Measurements from ENCODE around the gene AKAP6.
A peak's percentile ranks its signal among the peaks of the same experiment; 100 is the strongest.

The AKAP6 gene

GRCh38 chr14:32478050-32478449 is 149.0 kb downstream of the AKAP6 start:
- DNase-seq (ENCODE audit: low spot score), result no peak

DNA sequence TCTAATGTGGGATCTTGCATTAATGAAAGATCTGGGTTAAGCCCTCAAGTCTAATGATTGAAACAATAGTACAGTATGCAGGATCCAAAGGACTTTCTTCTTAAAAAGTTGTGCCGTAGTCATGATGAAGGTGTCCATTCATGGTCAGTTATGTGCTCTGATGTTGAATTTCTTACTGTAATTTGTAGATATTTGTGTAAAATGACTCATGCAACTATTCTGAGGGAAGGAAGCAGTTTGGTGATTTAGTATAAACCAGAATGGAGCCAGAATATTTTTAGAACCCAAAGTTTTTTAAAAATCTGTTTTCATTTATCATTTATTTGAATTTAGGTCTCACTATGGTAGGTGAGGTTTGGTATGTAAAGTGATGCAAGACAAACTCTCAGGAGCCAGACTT is 151.2 kb downstream of the AKAP6 start:
- no peak for DNase-seq (ENCODE audit: low spot score)

GRCh38 chr14:32481707-32482106 is 152.6 kb downstream of the AKAP6 start:
- DNase-seq (ENCODE audit: low spot score), result no peak

GRCh38 chr14:32491416-32492016 is 162.4 kb downstream of the AKAP6 start:
- no peak for DNase-seq (ENCODE audit: low spot score)

- no peak for DNase-seq (ENCODE audit: low spot score)
These were observed 163.4 kb downstream of the AKAP6 start for GRCh38 chr14:32492457-32492856.

DNA sequence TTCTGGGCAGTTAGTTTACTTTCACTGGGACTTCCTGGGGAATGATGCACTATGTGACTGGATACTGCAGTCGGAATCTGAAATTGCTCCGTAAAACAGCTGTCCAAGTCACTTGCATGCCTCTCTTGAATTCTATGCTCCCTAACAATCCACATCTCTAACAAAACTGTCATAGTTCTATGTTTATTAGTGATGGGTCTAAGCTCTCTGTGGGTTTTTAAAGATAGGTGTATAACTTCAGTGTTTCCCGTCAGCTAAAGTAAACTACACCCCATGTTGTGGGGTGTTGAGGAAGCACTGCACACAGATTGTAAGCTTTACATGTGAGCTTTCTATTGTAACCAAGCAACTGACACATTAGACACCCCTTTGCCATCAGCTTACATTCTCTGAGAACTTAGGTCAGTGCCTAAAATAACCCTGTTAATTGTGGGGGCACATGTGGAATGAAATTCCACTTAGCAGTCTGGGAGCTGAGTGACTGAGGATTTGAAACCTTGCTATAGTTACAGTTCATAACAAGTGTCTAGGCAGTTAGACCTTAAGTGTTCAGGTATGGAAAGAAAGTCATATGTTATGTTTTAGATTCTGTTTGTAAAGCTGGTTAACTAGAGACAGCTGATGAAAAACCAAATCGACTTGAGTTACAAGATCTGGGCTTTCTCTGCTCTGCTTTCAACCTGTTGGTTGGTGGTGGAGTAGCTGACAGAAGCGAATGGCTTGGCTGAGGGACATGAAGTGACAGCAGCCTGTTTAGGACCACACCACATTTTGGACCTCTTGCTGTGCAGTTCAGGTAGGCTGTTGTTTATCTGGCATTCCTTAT is 165.7 kb downstream of the AKAP6 start:
- DNase-seq (ENCODE audit: low spot score), result no peak

DNA sequence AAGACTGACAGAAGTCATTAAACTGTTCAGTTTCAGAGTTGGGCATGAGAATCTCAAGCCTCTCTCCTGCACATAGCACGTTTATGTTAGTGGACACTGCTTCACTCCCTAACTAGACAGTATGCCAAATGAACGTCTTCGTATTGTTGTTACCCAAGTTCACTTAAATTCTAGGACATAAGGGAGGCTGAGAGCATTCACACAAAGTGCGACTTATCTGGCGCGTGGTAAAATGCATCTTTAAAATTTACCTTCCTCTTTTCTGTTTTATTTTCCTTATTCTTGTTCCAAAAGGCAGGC is 166.3 kb downstream of the AKAP6 start:
- DNase-seq (ENCODE audit: low spot score), result no peak

GRCh38 chr14:32497248-32497647 is 168.2 kb downstream of the AKAP6 start:
- no peak for DNase-seq (ENCODE audit: low spot score)

- DNase-seq (ENCODE audit: low spot score), result no peak
These were observed 178.2 kb downstream of the AKAP6 start for GRCh38 chr14:32507029-32507984.

DNA sequence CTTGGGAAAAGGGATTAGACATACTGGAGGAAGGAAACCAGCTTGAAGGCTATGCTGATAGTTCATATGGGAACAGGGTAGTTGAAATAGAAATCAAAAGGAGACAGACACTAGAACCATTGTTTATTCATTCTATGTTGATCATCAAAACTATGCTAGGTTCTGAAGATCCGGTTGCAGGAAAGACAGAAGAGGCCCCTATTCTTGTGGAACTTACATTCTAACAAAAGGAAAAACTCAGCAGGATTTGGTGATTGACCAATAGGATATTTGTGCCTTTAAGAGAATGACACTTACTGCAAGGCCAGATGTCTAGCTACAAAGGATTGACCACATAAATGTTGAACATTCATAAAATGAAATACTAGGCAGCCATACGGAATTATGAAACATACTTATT is 179.2 kb downstream of the AKAP6 start:
- DNase-seq (ENCODE audit: low spot score), result no peak

- peak; percentile 40 for DNase-seq (ENCODE audit: low spot score)
These were observed 180.6 kb downstream of the AKAP6 start for GRCh38 chr14:32509632-32510187.

DNA sequence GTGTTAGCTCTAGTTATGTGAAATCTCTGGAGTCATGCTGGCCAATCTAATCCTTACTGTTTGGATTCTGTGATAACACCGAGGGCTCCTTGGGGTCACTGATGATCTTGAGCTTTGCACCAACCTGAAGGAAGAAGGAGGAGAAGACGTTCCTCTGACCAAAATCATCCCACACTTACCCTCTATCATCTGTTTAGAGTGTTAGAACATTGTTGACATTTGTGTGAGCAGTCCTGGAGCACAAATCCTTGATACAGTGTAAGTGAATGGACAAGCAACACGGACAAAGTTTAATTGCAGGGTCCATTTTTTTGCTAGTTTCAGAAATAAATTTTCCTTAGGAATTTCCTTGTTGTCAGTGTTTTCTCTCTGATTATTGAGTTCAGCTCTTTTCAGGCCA is 181.7 kb downstream of the AKAP6 start:
- DNase-seq (ENCODE audit: low spot score), result no peak

GRCh38 chr14:32512348-32512747 is 183.2 kb downstream of the AKAP6 start:
- no peak for DNase-seq (ENCODE audit: low spot score)

- DNase-seq (ENCODE audit: low spot score), result no peak
These were observed 183.7 kb downstream of the AKAP6 start for GRCh38 chr14:32512813-32513212.

- no peak for DNase-seq (ENCODE audit: low spot score)
These were observed 184.5 kb downstream of the AKAP6 start for GRCh38 chr14:32513571-32514009.

DNA sequence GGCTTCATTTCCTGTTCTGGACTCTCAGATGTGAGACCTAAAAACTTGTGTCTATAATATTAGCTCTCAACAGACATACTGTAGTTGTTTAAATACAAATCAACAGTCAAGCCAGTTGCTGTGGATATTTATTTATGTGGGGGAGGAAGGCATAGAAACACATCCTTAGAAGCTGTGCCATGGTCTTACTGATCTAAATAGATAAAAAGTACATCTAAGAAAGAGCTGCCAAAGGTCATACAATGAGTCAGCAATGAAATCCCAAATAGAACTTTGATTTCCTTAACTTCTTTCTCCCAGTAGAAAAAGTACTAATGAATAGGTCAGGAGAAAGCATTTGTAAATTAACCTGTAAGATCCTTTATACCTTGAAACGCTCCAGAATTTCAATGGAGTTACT is 185.1 kb downstream of the AKAP6 start:
- DNase-seq (ENCODE audit: low spot score), result no peak

DNA sequence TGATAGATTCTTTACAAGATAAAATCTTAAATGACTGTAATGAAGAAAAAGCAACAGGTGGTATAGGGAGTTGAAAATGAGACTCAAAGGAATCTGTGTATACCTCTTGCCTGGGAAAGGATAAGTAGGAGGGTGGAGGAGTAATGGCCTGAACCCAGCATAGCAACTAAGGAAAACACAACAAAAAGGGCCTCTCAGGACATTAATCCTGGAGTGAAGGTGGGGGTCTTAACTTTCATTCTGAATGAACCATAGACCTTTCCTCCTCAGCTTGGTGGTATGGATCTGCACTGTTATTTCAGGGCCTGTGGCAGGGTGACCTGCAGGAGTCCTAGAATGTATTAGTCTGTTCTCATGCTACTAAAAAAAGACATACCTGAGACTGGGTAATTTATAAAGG is 185.6 kb downstream of the AKAP6 start:
- DNase-seq (ENCODE audit: low spot score), result no peak

GRCh38 chr14:32524609-32525375 is 195.7 kb downstream of the AKAP6 start:
- DNase-seq (ENCODE audit: low spot score), result no peak

DNA sequence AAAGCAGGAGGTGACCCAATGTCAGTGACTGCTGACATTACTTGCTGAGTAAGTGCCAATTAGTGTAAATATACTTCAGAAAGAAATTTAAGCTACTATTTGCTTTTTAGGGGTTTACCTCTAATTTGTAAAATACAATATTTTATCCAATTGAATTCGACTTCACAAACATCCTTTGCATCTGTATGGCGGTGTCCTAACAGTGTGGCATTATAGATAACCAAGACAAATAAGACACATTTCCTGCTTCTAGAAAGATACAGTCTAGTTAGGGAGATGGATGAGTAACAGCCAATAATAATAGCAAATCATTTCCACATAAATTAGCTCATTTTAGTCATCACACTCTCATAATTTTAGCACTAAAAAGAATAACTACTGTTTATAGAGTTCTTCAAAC is 196.5 kb downstream of the AKAP6 start:
- no peak for DNase-seq (ENCODE audit: low spot score)

DNA sequence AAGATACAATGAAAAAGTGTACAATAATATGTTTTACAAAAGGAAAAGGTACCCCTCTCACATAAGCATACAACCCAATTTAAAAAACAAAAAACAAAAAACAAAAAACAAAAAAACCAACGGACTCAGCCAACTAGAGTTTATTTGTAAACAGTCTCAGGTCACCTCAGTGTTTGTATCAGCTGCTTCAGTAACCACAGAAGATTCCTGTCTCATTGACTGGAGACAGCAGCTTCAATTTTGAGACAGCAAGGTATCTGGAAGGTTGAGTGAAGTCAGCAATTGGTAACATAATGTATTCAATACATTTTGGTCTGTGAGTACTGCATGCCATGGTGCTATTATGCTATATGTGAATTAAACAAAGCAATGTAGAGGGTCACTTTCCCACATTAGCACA is 201.7 kb downstream of the AKAP6 start:
- no peak for DNase-seq (ENCODE audit: low spot score)

DNA sequence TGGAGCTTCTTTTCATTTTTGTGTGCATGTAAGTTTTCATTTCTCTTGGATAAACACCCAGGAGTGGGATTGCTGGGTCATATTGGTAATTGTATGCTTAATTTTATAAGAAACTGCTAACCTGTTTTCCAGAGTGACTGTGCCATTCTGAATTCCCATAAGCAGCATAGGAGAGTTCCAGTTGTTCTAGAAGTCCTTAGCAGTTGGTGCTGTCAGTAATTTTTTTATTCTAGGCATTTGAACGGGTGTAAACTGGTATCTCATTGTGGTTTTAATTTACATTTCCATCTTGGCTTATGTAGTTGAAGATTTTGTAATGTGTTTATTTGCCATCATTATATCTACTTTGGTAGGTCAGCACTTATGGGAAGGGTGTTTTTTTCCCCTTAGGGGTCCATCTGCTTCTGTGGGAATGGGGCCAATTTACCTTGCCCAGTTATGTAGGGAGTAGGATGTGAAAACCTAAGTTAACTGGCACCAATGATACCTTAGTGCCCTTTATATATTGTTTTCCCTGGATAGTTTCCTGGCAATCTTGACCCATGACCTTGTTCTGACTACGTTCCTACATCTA is 202.9 kb downstream of the AKAP6 start:
- peak; percentile 28 for DNase-seq (ENCODE audit: low spot score)

All from cerebellar cortex (tissue), 1 donor.